ENCODE results near the gene NCEH1. TPM values are rescaled to one million over a fixed set of nuclear protein-coding genes. Genes with fewer than 3 reads are reported as not detected.

The NCEH1 gene
- total RNA-seq, 1 experiment from 2014 or later = 73.0 TPM

DNA sequence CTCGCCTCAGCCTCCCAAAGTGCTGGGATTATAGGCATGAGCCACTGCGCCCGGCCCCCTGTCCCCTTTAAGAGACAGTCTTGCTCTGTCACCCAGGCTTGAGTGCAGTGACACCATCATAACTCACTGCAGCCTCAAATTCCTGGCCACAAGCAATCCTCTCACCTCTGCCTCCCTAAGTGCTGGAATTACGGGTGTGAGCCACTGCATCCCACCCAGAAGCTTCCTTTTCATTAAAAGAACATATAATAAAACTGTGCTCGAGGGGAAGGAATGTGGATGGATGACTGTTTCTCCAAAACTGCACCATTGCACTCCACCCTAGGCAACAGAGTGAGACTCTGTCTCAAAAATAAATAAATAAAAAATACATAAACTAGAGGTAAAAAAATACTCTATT is 70.1 kb downstream of the NCEH1 start:
- CTCF ChIA-PET = no interaction called here
- BruUV-seq (replicated peaks) = no TSS peak

DNA sequence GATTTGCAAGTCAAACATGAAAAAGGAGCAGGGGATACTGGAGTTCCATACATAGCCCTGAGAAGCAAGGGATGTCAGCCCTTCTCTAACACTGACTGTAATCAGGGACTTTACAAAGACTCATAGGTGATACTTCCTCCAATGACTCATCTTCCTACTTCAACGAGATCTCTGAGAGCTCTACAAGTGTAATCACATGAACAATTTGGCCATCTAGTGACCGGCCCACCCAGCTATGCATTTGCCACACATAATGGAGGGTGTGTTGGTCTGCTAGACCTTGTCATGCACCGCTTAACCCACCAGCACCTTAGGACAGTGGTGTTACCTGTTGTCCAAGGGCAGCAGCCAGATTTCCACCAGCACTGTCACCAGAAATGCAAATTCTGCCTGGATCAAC is 75.3 kb downstream of the NCEH1 start:
- Histone ChIP-seq H3K4me3 (ENCODE audit: low read depth in 2 of 2, low read length in 2 of 2) (no peak overlapping the region), H3K27ac (ENCODE audit: low read length) (no peak overlapping the region), H3K36me3 (ENCODE audit: control insufficient read depth, insufficient read depth, low read length) (peaks cover 9% of the 10 kb centered on the region), H3K4me1 (ENCODE audit: control insufficient read depth, insufficient read depth, low read length) (no peaks in the 10 kb centered on the region), H3K27me3 (ENCODE audit: control insufficient read depth, insufficient read depth, low read length) (no peaks in the 10 kb centered on the region), H3K9me3 (ENCODE audit: control insufficient read depth, insufficient read depth, low read depth, low read length) (no peaks in the 10 kb centered on the region)
- POLR2A ChIA-PET = no interaction called here
- in situ Hi-C loops (cut with HindIII; ENCODE audit: low pct_unique_long_range_greater_than_20kb, low sequenced_read_pairs) = no loop called here
- no peak for TF ChIP-seq SIN3A (IDR thresholded peaks at IDR 0.05; ENCODE audit: borderline replicate concordance, insufficient read depth, low read depth, low read length)
- TF ChIP-seq POLR2AphosphoS5 (IDR thresholded peaks at IDR 0.05; ENCODE audit: low read depth, low read length) = no peak
- TF ChIP-seq, protein P1, sequence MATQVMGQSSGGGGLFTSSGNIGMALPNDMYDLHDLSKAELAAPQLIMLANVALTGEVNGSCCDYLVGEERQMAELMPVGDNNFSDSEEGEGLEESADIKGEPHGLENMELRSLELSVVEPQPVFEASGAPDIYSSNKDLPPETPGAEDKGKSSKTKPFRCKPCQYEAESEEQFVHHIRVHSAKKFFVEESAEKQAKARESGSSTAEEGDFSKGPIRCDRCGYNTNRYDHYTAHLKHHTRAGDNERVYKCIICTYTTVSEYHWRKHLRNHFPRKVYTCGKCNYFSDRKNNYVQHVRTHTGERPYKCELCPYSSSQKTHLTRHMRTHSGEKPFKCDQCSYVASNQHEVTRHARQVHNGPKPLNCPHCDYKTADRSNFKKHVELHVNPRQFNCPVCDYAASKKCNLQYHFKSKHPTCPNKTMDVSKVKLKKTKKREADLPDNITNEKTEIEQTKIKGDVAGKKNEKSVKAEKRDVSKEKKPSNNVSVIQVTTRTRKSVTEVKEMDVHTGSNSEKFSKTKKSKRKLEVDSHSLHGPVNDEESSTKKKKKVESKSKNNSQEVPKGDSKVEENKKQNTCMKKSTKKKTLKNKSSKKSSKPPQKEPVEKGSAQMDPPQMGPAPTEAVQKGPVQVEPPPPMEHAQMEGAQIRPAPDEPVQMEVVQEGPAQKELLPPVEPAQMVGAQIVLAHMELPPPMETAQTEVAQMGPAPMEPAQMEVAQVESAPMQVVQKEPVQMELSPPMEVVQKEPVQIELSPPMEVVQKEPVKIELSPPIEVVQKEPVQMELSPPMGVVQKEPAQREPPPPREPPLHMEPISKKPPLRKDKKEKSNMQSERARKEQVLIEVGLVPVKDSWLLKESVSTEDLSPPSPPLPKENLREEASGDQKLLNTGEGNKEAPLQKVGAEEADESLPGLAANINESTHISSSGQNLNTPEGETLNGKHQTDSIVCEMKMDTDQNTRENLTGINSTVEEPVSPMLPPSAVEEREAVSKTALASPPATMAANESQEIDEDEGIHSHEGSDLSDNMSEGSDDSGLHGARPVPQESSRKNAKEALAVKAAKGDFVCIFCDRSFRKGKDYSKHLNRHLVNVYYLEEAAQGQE (IDR thresholded peaks at IDR 0.05; ENCODE audit: insufficient read depth in 1 of 2, low read depth in 2 of 2, low read length in 1 of 2) = no peak
- TF ChIP-seq, protein P2, sequence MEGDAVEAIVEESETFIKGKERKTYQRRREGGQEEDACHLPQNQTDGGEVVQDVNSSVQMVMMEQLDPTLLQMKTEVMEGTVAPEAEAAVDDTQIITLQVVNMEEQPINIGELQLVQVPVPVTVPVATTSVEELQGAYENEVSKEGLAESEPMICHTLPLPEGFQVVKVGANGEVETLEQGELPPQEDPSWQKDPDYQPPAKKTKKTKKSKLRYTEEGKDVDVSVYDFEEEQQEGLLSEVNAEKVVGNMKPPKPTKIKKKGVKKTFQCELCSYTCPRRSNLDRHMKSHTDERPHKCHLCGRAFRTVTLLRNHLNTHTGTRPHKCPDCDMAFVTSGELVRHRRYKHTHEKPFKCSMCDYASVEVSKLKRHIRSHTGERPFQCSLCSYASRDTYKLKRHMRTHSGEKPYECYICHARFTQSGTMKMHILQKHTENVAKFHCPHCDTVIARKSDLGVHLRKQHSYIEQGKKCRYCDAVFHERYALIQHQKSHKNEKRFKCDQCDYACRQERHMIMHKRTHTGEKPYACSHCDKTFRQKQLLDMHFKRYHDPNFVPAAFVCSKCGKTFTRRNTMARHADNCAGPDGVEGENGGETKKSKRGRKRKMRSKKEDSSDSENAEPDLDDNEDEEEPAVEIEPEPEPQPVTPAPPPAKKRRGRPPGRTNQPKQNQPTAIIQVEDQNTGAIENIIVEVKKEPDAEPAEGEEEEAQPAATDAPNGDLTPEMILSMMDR (IDR thresholded peaks at IDR 0.05) = no peak
- TF ChIP-seq TCF7L2 (IDR thresholded peaks at IDR 0.05; ENCODE audit: low read depth, low read length) = no peak
- intact Hi-C loops (cut with micrococcal nuclease; ENCODE audit: unreplicated experiment) = no loop called here
- no peak for DNase-seq (ENCODE audit: low read depth, low spot score)
- CTCF ChIA-PET = no interaction called here
- ATAC-seq = peak; percentile 68
- BruUV-seq (replicated peaks) = no TSS peak

More for the DNA sequence above, 70.1 kb downstream of the NCEH1 start:
- ATAC-seq = 0 out of 2 replicates have a peak, but pooled peaks have one; percentile 44
- no peaks in the 10 kb centered on the region for H3K4me1 ChIP-seq (ENCODE audit: control insufficient read depth, insufficient read depth, low read length)
- 0 out of 2 replicates have a peak, but pooled peaks cover 4% of the 10 kb centered on the region for H3K36me3 ChIP-seq (ENCODE audit: control insufficient read depth, insufficient read depth, low read length)
- no peaks in the 10 kb centered on the region for H3K27me3 ChIP-seq (ENCODE audit: control insufficient read depth, insufficient read depth, low read length)
- POLR2A ChIA-PET = no interaction called here
- no peak for DNase-seq (ENCODE audit: low read depth, low spot score)
- no peak overlapping the region for H3K27ac ChIP-seq (ENCODE audit: low read length)
- intact Hi-C loops (cut with micrococcal nuclease; ENCODE audit: unreplicated experiment) (no loop called here), in situ Hi-C loops (cut with HindIII; ENCODE audit: low pct_unique_long_range_greater_than_20kb, low sequenced_read_pairs) (no loop called here)
- H3K9me3 ChIP-seq (ENCODE audit: control insufficient read depth, insufficient read depth, low read depth, low read length) = no peaks in the 10 kb centered on the region
- TF ChIP-seq TCF7L2 (IDR thresholded peaks at IDR 0.05; ENCODE audit: low read depth, low read length) (no peak), POLR2AphosphoS5 (IDR thresholded peaks at IDR 0.05; ENCODE audit: low read depth, low read length) (no peak), SIN3A (IDR thresholded peaks at IDR 0.05; ENCODE audit: borderline replicate concordance, insufficient read depth, low read depth, low read length) (no peak)
- TF ChIP-seq, protein P1 (IDR thresholded peaks at IDR 0.05; ENCODE audit: insufficient read depth in 1 of 2, low read depth in 2 of 2, low read length in 1 of 2) = no peak
- TF ChIP-seq, protein P2 (IDR thresholded peaks at IDR 0.05) = no peak
- H3K4me3 ChIP-seq (ENCODE audit: low read depth in 2 of 2, low read length in 2 of 2) = no peak overlapping the region
